Activated CD4-positive, alpha-beta memory T cell treated with anti-CD3 and anti-CD28 coated beads for 36 hours (primary cell): ENCODE results near the gene ZDHHC20. TPM values are rescaled to one million over a fixed set of nuclear protein-coding genes. Genes with fewer than 3 reads are reported as not detected.

Experiments
- CTCF ChIA-PET: fragments of 350-600 bp; sonication (Branson Sonifier 250); formaldehyde crosslinking; loops from one replicate; lab custom pipeline; 2021; ENCODE audit warnings: antibody characterized with exemption, inconsistent platforms; lab: Charles Lee
- POLR2A ChIA-PET: fragments of 350-600 bp; sonication (Branson Sonifier 250); formaldehyde crosslinking; loops from one replicate; lab custom pipeline; 2021; ENCODE audit warnings: antibody characterized with exemption; lab: Charles Lee
- DNase-seq: peaks from one replicate; pipeline ENCODE4 v3.0.0-alpha.2; 2020
- H3K27ac Mint-ChIP-seq: one replicate; pipeline ENCODE4 v1.8.0; 2021; ENCODE audit warnings: mixed read lengths
- H3K27me3 Mint-ChIP-seq: one replicate; pipeline ENCODE4 v1.8.0; 2021; ENCODE audit warnings: mixed read lengths
- H3K36me3 Mint-ChIP-seq: one replicate; pipeline ENCODE4 v1.8.0; 2021; ENCODE audit warnings: mixed read lengths
- H3K4me1 Mint-ChIP-seq: one replicate; pipeline ENCODE4 v1.8.0; 2021; ENCODE audit warnings: low read depth, mixed read lengths
- H3K4me3 Mint-ChIP-seq: one replicate; pipeline ENCODE4 v1.8.0; 2021; ENCODE audit warnings: mild to moderate bottlenecking, mixed read lengths
- H3K9me3 Mint-ChIP-seq: one replicate; pipeline ENCODE4 v1.8.0; 2021; ENCODE audit warnings: mixed read lengths
- intact Hi-C: fragments of 100-400 bp; cut with micrococcal nuclease; formaldehyde crosslinking; loops from one replicate; pipeline ENCODE4 v1.15.1; 2023
- total RNA-seq, 2 experiments: library from RNA; stranded (reverse); gene quantifications; one replicate each; pipeline ENCODE4 v1.2.3, GENCODE V29; 2021

The ZDHHC20 gene, protein sequence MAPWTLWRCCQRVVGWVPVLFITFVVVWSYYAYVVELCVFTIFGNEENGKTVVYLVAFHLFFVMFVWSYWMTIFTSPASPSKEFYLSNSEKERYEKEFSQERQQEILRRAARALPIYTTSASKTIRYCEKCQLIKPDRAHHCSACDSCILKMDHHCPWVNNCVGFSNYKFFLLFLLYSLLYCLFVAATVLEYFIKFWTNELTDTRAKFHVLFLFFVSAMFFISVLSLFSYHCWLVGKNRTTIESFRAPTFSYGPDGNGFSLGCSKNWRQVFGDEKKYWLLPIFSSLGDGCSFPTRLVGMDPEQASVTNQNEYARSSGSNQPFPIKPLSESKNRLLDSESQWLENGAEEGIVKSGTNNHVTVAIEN
- total RNA-seq, result 10 to 100 TPM; 53.5 to 60.6 TPM

DNA sequence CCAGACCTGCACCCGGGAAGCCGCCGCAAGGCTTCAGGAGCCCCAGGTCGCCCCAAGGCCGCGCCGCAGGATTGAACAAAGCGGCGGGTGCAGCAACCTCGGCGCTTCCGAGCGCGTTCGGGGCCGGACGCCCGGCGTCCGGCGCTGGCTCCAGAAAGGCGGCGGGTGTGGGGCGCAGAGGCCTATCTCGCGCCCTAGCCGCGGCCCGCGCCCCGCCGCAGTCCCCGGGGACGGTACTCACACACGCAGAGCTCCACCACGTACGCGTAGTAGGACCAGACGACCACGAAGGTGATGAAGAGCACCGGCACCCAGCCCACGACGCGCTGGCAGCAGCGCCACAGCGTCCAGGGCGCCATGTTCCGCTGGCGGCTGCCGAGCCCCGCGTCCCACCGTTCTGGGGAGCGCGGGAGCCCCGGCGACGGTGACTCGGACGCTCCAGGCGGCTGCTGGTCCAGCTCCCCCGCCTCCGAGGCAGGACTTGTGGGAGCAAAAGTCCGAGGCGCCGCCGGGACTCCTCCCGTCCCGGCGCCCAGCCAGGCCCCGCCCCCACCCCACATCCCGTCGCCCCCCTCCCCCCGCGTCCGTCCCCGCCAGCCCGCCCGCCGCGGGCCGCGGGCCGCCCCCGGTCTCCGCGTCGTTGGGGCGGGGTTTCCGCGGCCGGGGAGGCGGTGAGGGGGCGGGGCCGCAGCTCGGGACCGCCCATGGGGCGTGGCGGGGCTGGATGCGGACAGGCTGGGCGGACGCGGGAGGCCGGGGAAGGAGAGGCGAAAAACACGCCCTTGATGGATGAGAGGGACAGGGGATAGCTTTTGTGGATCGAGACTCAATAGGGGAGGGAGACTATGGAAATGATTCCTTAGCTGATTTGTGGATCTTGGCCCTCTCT is at the start of gene ZDHHC20:
Gene ZDHHC20 (minus strand): TSS at position 491 of the 889 bp plus-strand sequence. CDS start 132 bp downstream, at position 359.
- intact Hi-C loops, result loop anchor here (1.0 to 2.0 kb wide), 3 partner anchors 24 to 161 kb away; no protein-coding TSS in a partner anchor
- peak; percentile 93 for DNase-seq
- Mint-ChIP-seq H3K4me3 (peak within 1 kb of the TSS; percentile 93), H3K27me3 (no peaks in the 10 kb centered on the region), H3K4me1 (peaks cover 29% of the 10 kb centered on the region), H3K9me3 (no peaks in the 10 kb centered on the region), H3K27ac (peak within 1 kb of the TSS; percentile 90), H3K36me3 (peaks cover 10% of the 10 kb centered on the region)
- ChIA-PET POLR2A (interaction anchor here (1.1 to 2.9 kb wide), 6 partner anchors 14 to 282 kb away, joined by 3 to 13 read pairs (median 4); partner anchors contain the start of genes MICU2, MRPL57 and SKA3), CTCF (interaction anchor here (2.3 to 2.9 kb wide), 2 partner anchors 18 to 162 kb away, joined by 13 to 20 read pairs; no protein-coding TSS in a partner anchor)

DNA sequence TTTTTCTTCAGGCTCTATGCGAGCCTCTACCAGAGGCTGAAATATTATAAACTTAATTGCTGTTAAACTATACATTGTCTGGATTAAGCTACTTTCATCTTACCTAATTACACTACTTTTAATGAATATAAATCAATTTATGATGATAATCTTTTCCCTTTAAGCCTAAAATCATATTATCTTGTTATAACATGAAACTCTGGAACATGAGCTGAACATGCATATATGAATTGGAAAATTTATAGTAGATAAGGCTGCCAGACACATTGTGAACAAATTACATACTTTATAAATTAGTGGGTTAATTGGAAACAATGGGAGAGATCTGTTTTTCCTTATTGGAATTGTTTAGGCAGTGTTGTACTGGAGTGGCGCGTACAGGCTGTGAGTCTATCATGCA is 45.3 kb upstream of the ZDHHC20 start:
- H3K4me3 Mint-ChIP-seq, result no peak overlapping the region
- CTCF ChIA-PET, result no interaction called here
- peaks cover 22% of the 10 kb centered on the region for H3K36me3 Mint-ChIP-seq
- intact Hi-C loops, result no loop called here
- no peak overlapping the region for H3K27ac Mint-ChIP-seq
- no peak for DNase-seq
- no peaks in the 10 kb centered on the region for H3K27me3 Mint-ChIP-seq
- no peaks in the 10 kb centered on the region for H3K9me3 Mint-ChIP-seq
- POLR2A ChIA-PET, result no interaction called here
- H3K4me1 Mint-ChIP-seq, result no peaks in the 10 kb centered on the region

DNA sequence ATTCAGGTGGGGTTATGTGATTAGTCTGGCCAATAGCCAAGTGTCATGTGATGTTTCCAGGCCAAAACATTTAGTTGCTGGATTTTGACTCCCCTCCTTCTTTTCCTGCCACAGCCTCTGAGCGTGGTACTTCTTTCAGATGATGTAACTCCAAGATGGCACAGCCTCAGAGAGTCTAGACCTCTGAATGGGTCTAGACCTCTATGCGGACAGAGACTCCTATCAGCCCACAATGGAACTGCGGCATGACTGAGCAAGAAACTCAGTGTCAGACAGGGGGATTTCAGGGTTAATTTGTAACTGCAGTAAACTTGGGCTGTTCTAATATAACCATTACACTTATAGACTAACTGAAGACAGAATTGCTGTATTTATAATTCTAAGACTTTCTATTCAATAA is 42.6 kb upstream of the ZDHHC20 start:
- H3K36me3 Mint-ChIP-seq, result peaks cover 16% of the 10 kb centered on the region
- DNase-seq, result no peak
- intact Hi-C loops, result no loop called here
- H3K27ac Mint-ChIP-seq, result no peak overlapping the region
- H3K4me1 Mint-ChIP-seq, result no peaks in the 10 kb centered on the region
- no peaks in the 10 kb centered on the region for H3K27me3 Mint-ChIP-seq
- POLR2A ChIA-PET, result interaction anchor here (0.6 kb wide), 1 partner anchor 87 kb away, joined by 3 read pairs; no protein-coding TSS in a partner anchor
- CTCF ChIA-PET, result no interaction called here
- no peak overlapping the region for H3K4me3 Mint-ChIP-seq
- no peaks in the 10 kb centered on the region for H3K9me3 Mint-ChIP-seq

DNA sequence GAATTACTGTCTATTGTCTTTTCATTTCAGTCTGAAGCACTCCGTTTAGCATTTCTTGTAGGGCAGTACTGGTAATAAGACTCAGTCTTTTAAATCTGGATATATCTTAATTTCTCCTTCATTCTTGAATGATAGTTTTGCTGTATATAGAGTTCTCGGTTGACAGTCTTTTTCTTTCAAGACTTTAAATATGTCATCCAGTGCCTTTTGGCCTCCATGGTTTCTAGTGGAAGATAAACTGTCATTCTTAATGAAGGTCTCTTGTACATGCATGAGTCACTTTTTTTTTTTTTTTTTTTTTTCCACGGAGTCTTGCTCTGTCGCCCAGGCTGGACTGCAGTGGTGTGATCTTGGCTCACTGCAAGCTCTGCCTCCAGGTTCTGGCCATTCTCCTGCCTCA is 27.2 kb upstream of the ZDHHC20 start:
- no peaks in the 10 kb centered on the region for H3K27me3 Mint-ChIP-seq
- no peaks in the 10 kb centered on the region for H3K4me1 Mint-ChIP-seq
- H3K4me3 Mint-ChIP-seq, result no peak overlapping the region
- H3K27ac Mint-ChIP-seq, result no peak overlapping the region
- POLR2A ChIA-PET, result no interaction called here
- peaks cover 33% of the 10 kb centered on the region for H3K9me3 Mint-ChIP-seq
- intact Hi-C loops, result no loop called here
- peaks cover 28% of the 10 kb centered on the region for H3K36me3 Mint-ChIP-seq
- DNase-seq, result no peak
- CTCF ChIA-PET, result interaction anchor here (0.5 kb wide), 1 partner anchor 323 kb away, joined by 3 read pairs; no protein-coding TSS in a partner anchor

DNA sequence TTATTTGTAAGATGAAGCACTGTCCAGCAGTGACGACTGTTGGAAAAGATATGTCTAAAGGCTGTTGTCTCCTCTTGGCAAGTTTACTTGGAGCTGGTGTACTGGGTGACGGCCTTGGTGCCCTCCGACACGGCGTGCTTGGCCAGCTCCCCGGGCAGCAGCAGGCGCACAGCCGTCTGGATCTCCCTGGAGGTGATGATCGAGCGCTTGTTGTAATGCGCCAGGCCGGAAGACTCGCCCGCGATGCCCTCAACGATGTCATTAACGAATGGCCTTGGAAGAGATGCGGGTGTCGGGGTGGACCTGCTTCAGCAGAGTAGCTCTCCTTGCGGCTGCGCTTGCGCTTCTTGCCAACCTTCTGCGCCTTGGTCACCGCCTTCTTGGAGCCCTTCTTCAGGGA is 24.6 kb upstream of the ZDHHC20 start:
- CTCF ChIA-PET, result no interaction called here
- Mint-ChIP-seq H3K27me3 (no peaks in the 10 kb centered on the region), H3K36me3 (peaks cover 7% of the 10 kb centered on the region), H3K4me1 (peaks cover 4% of the 10 kb centered on the region), H3K4me3 (no peak overlapping the region), H3K9me3 (peaks cover 24% of the 10 kb centered on the region), H3K27ac (no peak overlapping the region)
- POLR2A ChIA-PET, result no interaction called here
- intact Hi-C loops, result no loop called here
- DNase-seq, result no peak

DNA sequence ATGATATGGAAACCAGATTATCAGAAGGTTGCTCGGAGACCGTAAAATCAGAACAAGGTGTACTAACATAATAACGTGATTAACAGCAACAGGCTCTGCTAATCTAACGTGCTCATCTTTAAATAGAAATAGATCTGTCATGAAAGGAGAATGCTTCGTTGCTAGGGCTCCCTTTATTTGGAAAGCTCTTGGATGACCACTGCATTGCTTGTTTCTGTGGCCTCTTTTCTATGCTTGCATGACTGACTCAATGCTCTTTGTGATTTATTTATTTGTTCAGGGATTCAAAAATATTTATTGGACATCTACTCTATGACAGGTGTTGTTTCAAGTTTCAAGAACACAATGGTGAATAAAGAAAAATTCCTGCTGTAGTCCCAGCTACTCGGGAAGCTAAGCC is 22.3 kb upstream of the ZDHHC20 start:
- POLR2A ChIA-PET, result interaction anchor here (0.6 kb wide), 1 partner anchor 121 kb away, joined by 4 read pairs; no protein-coding TSS in a partner anchor
- no peak for DNase-seq
- Mint-ChIP-seq H3K36me3 (no peaks in the 10 kb centered on the region), H3K9me3 (peaks cover 5% of the 10 kb centered on the region), H3K27me3 (no peaks in the 10 kb centered on the region), H3K4me1 (peaks cover 12% of the 10 kb centered on the region), H3K4me3 (no peak overlapping the region), H3K27ac (no peak overlapping the region)
- CTCF ChIA-PET, result interaction anchor here (0.9 to 1.1 kb wide), 2 partner anchors 137 to 538 kb away, joined by 3 to 4 read pairs; no protein-coding TSS in a partner anchor
- intact Hi-C loops, result no loop called here

DNA sequence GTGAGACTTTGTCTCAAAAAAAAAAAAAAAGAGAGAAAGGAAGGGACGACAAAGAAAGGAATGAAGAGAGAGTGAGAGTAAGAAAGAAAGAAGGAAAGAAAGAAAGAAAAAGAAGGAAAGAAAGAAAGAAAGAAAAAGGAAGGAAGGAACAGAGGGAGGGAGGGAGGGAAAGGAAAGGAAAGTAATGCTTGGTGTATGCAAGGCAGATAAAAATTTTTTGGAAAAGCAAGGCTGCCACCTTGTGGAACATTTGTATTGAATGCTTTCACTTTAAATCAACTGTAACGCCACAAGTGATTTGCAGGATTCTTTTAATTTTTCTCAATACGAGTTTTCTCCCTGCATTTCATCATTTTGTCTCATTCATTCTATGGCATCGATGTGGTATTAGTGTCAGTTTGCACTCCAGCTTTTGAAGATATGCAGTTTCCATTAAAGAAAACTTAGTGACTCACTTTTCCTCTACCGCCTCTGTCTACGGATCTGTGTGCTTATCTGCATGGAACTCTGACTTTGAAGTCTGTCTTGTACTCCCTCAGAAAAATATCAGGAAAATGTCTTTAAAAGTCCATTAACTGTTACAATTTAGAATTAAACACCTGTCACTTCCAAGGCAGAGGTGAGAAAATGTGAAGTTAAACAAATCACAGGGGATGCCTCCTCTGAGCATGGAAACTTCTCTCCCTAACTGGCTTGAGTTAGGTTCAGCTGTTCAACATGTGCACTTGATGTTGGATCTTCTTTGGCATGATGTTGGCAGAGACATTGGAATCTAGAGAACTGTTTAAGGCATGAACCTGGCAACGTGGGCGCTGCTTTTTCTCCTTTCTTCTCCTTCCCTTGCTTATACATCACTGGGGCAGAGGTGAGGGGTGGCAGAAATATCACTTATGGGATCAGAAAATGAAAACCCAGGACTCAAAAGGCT is 20.0 kb upstream of the ZDHHC20 start:
- CTCF ChIA-PET, result interaction anchor here (0.6 to 7.3 kb wide), 14 partner anchors 11 to 1743 kb away, joined by 3 to 170 read pairs (median 5); partner anchors contain the start of genes MRPL57, SKA3 and ZDHHC20
- Mint-ChIP-seq H3K27me3 (no peaks in the 10 kb centered on the region), H3K27ac (no peak overlapping the region), H3K4me1 (peaks cover 12% of the 10 kb centered on the region), H3K36me3 (no peaks in the 10 kb centered on the region), H3K4me3 (no peak overlapping the region), H3K9me3 (no peaks in the 10 kb centered on the region)
- DNase-seq, result peak; percentile 17
- intact Hi-C loops, result loop anchor here (1.0 to 5.0 kb wide), 4 partner anchors 77 to 536 kb away; partner anchors contain the start of genes MRPL57 and SKA3
- POLR2A ChIA-PET, result no interaction called here

DNA sequence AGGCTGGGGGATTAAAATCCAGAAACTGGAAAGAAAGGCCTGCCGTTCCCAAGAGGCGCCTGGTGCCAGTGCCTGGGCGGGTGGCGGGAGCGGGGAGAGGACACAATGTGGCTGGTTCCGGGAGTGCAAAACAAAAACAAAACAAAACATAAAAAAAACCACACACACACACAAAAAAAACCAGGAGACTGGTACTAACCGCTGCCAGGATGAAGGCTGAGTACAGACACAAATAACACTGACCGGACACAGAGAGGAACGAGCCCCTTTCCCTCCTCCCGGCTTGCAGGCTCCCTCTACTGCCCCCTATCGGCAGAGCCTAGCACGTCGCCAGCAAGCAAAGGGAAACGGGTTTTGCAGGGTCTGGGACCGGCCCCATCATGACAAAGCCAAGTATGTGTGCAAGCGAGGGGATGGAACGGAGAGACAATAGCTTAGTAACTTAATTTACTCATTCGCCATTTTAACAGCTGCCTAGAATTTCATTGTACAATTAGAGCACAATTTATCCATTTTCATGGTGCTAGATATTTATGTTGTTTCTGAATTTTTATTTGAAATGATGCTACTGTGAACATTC is 17.9 kb upstream of the ZDHHC20 start:
- Mint-ChIP-seq H3K4me3 (peak overlapping the region; percentile 65), H3K27ac (no peak overlapping the region), H3K4me1 (peaks cover 12% of the 10 kb centered on the region), H3K9me3 (no peaks in the 10 kb centered on the region), H3K27me3 (no peaks in the 10 kb centered on the region), H3K36me3 (no peaks in the 10 kb centered on the region)
- ChIA-PET POLR2A (no interaction called here), CTCF (interaction anchor here (0.6 to 7.3 kb wide), 41 partner anchors 9 to 534 kb away, joined by 3 to 170 read pairs (median 4); partner anchors contain the start of genes MICU2, MRPL57, SKA3 and ZDHHC20)
- DNase-seq, result peak; percentile 89
- intact Hi-C loops, result loop anchor here (1.0 to 5.0 kb wide), 3 partner anchors 75 to 300 kb away; partner anchors contain the start of genes MRPL57 and SKA3

DNA sequence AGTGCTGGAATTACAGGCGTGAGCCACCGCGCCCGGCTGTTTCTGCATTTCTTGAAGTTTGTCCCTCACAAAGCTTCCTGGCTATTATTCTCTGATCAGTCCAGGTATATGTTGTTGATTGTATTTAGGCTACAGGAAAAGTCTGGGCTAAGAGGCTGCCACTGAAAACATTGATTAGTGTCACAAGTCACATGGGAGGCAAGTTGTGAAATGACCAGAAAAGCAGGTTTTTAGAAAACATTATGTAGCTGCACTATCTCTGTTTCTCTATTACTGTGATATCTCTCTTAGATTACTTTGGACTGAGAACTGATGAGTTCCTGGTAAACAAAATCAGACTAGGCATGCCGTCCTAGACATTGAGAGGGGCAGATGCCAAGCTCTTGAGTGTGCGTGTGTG is 16.0 kb upstream of the ZDHHC20 start:
- no peak overlapping the region for H3K27ac Mint-ChIP-seq
- no peak for DNase-seq
- no peaks in the 10 kb centered on the region for H3K27me3 Mint-ChIP-seq
- peaks cover 5% of the 10 kb centered on the region for H3K9me3 Mint-ChIP-seq
- CTCF ChIA-PET, result interaction anchor here (0.9 to 7.3 kb wide), 2 partner anchors 127 to 178 kb away, joined by 3 to 170 read pairs; no protein-coding TSS in a partner anchor
- POLR2A ChIA-PET, result no interaction called here
- intact Hi-C loops, result loop anchor here (5.0 kb wide), 2 partner anchors 73 to 298 kb away; partner anchors contain the start of genes MRPL57 and SKA3
- H3K36me3 Mint-ChIP-seq, result no peaks in the 10 kb centered on the region
- H3K4me3 Mint-ChIP-seq, result no peak overlapping the region
- peaks cover 12% of the 10 kb centered on the region for H3K4me1 Mint-ChIP-seq

DNA sequence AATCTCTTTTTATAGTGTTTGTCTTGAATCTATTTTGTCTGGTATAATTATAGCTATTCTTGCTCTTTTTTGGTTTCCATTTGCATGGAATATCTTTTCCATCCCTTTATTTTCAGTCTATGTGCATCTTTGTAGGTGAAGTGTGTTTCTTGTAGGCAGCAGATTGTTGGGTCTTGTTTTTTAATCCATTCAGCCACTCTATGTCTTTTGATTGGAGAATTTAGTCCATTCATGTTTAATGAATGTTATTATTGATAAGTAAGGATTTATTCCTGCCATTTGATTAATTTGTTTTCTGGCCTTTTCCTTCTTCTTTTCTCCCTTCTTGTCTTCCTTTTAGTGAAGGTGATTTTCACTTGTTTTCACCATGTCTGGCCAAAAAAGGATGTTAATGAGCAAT is 11.7 kb upstream of the ZDHHC20 start:
- no peak for DNase-seq
- H3K36me3 Mint-ChIP-seq, result no peaks in the 10 kb centered on the region
- H3K27ac Mint-ChIP-seq, result no peak overlapping the region
- no peaks in the 10 kb centered on the region for H3K4me1 Mint-ChIP-seq
- ChIA-PET POLR2A (no interaction called here), CTCF (no interaction called here)
- intact Hi-C loops, result no loop called here
- H3K27me3 Mint-ChIP-seq, result no peaks in the 10 kb centered on the region
- no peak overlapping the region for H3K4me3 Mint-ChIP-seq
- peaks cover 5% of the 10 kb centered on the region for H3K9me3 Mint-ChIP-seq
